Mucosa of rectum (tissue), 2 donors: ENCODE data around the gene ZCCHC3.

Experiments
- H3K27ac ChIP-seq, 2 donors: one replicate each; pipeline ENCODE4 v1.7.0; 2013; ENCODE audit warnings: inconsistent platforms in 2 of 2, low read depth in 2 of 2, low read length in 2 of 2
- H3K27me3 ChIP-seq, 2 donors: one replicate each; pipeline ENCODE4 v1.7.0; 2013; ENCODE audit warnings: low read length in 2 of 2; ENCODE audit not compliant: control insufficient read depth in 2 of 2, insufficient read depth in 2 of 2
- H3K36me3 ChIP-seq, 2 donors: one replicate each; pipeline ENCODE4 v1.7.0; 2013; ENCODE audit warnings: low read length in 2 of 2; ENCODE audit not compliant: control insufficient read depth in 2 of 2, insufficient read depth in 2 of 2
- H3K4me1 ChIP-seq, 2 donors: one replicate each; pipeline ENCODE4 v1.7.0; 2013; ENCODE audit warnings: low read length in 2 of 2, mild to moderate bottlenecking in 1 of 2; ENCODE audit not compliant: control insufficient read depth in 2 of 2, insufficient read depth in 2 of 2
- H3K4me3 ChIP-seq, 2 donors: one replicate each; pipeline ENCODE4 v1.7.0; 2013; ENCODE audit warnings: low read length in 2 of 2
- H3K9ac ChIP-seq, 2 donors: one replicate each; pipeline ENCODE4 v1.7.0; 2013; ENCODE audit warnings: low read length in 2 of 2, low read depth in 1 of 2, mild to moderate bottlenecking in 1 of 2
- H3K9me3 ChIP-seq, 2 donors: one replicate each; pipeline ENCODE4 v1.7.0; 2013; ENCODE audit warnings: low read length in 2 of 2; ENCODE audit not compliant: control insufficient read depth in 2 of 2
- donor health status: healthy.
- donor health status: Normal muscosa, but diverticular disease.

Gene ZCCHC3

GRCh38 chr20:298776-299391, 1.5 kb downstream of the ZCCHC3 start:
- Histone ChIP-seq H3K9me3 (no peaks in the 10 kb centered on the region), H3K9ac (peak overlapping the region; percentile 89 to 95), H3K4me1 (peaks cover 15% of the 10 kb centered on the region in 2 donors), H3K27ac (peak overlapping the region; percentile 97), H3K27me3 (no peaks in the 10 kb centered on the region), H3K4me3 (peak overlapping the region; percentile 91 to 92), H3K36me3 (no peaks in the 10 kb centered on the region)

GRCh38 chr20:300345-300990, 3.1 kb downstream of the ZCCHC3 start:
- Histone ChIP-seq H3K4me3 (peak overlapping the region in 1 of 2 donors; percentile 91), H3K27me3 (no peaks in the 10 kb centered on the region), H3K9ac (no peak overlapping the region), H3K4me1 (peaks cover 15% of the 10 kb centered on the region in 2 donors), H3K9me3 (no peaks in the 10 kb centered on the region), H3K27ac (no peak overlapping the region), H3K36me3 (no peaks in the 10 kb centered on the region)

DNA sequence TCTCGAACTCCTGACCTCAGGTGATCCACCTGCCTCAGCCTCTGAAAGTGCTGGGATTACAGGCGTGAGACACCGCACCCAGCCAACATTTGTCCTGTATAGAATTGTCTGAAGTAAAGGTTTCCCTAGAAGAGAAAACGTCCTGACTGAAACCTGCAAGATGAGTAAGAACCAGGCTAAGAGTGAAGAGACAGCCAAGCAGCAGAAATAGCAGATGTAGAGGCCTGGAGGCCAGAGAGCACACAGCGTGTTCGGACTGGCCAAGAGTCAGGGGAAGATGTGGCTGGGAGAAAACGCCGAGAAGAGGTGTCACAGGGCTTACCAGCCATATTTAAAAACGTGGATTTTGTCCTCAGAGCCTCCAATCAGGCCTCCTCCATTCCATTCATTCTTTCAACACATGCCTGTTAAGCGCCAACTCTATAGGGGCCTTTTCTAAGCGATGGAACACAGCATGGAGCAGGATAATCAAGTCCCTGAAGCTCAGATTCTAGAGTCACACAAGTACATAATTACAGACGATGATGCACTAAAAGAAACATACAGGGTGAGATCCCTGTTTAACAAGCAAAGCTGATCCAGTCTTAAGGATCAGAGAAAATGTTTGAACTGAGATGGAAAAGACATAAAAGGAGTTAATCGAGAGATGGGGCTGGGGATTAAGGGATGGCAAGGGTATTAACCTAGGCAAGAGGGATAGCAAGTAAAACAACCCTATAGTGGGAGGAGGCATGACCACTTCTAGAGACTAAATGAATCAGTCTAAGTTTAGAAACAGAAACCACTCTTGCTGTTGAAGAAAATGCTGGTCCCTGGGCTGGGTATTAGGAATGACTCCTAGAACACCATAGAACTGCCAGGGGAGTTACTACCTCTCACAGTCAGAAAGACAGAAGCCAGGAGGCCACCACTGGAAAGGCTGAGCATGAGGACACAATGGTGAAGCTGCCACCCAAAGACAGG, 4.8 kb downstream of the ZCCHC3 start:
- H3K36me3 ChIP-seq = no peaks in the 10 kb centered on the region
- no peak overlapping the region for H3K9ac ChIP-seq
- H3K27ac ChIP-seq = no peak overlapping the region
- peaks cover 15% of the 10 kb centered on the region in 2 donors for H3K4me1 ChIP-seq
- H3K27me3 ChIP-seq = no peaks in the 10 kb centered on the region
- H3K4me3 ChIP-seq = no peak overlapping the region
- no peaks in the 10 kb centered on the region for H3K9me3 ChIP-seq

DNA sequence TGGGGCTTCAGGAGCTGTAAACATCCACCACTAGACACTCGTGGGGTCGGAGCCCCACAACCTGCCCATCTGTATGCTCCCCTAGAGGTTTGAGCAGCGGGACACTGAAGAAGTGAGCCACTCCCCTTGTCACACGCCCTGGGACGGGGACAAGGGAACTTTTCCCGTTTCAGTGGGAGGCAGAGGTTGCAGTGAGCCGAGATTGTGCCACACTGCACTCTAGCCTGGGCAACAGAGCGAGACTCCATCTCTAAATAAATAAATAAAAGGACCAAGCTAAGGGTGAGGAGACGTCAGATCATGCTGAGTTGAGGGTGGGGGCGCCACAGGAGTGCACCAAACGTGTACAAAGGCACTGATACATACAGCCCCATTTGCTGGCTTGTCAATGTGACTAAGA, 8.4 kb downstream of the ZCCHC3 start:
- Histone ChIP-seq H3K4me1 (peaks cover 0 to 4% of the 10 kb centered on the region in 2 donors), H3K4me3 (no peak overlapping the region), H3K27me3 (no peaks in the 10 kb centered on the region), H3K36me3 (no peaks in the 10 kb centered on the region), H3K9me3 (no peaks in the 10 kb centered on the region), H3K27ac (no peak overlapping the region), H3K9ac (no peak overlapping the region)

GRCh38 chr20:308427-309038, 11.2 kb downstream of the ZCCHC3 start:
- no peaks in the 10 kb centered on the region for H3K36me3 ChIP-seq
- H3K27me3 ChIP-seq = no peaks in the 10 kb centered on the region
- H3K4me1 ChIP-seq = peaks cover 0 to 4% of the 10 kb centered on the region in 2 donors
- H3K4me3 ChIP-seq = no peak overlapping the region
- no peak overlapping the region for H3K27ac ChIP-seq
- no peak overlapping the region for H3K9ac ChIP-seq
- H3K9me3 ChIP-seq = no peaks in the 10 kb centered on the region

- H3K9me3 ChIP-seq = no peaks in the 10 kb centered on the region
- H3K27me3 ChIP-seq = no peaks in the 10 kb centered on the region
- no peak overlapping the region for H3K9ac ChIP-seq
- H3K4me3 ChIP-seq = peak overlapping the region; percentile 45 to 48
- H3K36me3 ChIP-seq = no peaks in the 10 kb centered on the region
- H3K4me1 ChIP-seq = peaks cover 0 to 4% of the 10 kb centered on the region in 2 donors
- H3K27ac ChIP-seq = peak overlapping the region; percentile 66 to 68
Measured at GRCh38 chr20:309306-309840, 12.0 kb downstream of the ZCCHC3 start.

DNA sequence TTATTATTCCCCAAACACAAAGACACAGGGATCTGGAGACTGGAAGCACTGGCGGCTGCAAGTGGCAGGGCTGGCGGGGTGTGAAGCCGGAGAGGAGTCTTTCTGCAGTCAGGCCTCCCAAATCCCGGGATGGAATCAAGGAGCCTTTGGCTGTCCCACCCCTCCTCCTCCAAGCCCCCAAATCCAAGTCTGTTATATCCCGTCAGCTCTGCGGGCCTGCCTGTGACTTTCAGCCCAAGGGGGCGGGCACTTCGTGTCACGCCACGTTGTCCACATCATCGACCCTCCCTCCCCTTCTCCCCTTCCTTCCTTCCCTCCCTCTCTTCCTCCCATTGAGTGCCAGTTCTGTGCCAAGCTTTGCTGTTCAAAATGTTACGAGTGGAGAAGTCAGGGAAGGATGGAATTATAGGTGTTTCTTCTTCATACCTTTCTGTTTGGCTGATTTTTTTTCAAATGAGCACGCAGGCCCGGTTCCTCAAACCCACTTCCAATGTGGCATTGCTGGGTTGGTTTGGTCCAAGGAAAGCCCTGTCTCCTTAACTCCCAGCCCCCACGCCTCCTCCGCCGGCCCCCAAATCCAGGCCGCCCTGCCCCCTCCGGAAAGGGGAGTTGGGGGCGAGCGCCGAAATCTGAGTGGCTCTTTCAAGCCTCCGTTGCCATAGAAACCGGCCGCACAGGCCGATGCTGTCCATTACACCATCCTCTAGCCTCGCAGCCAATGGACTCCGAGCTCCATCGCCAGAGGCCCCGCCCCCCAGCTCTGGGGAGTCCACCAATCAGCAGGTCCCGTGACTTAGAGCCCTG, 12.7 kb downstream of the ZCCHC3 start:
- Histone ChIP-seq H3K4me1 (peaks cover 0 to 4% of the 10 kb centered on the region in 2 donors), H3K27me3 (no peaks in the 10 kb centered on the region), H3K27ac (peak overlapping the region; percentile 66 to 68), H3K36me3 (no peaks in the 10 kb centered on the region), H3K4me3 (peak overlapping the region; percentile 45 to 48), H3K9ac (peak overlapping the region in 1 of 2 donors; percentile 43), H3K9me3 (no peaks in the 10 kb centered on the region)

DNA sequence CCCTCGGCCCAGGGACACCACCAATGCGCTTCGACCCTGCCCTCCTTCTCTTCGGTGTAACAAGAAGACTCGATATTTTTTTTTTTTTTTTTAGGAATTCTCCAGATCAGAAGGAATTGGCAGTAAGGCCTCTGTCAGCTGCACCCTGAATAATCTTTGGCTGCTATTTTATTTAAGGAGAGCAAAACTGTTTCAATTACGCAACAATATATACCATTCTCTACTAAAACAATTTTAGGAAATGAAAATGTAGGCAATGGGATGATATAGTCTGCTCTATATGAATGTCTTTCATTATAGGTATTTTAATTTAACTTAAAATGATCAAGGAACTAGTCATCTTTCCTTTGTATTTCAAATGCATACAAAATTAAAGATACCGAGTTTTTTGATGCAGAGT, 13.3 kb downstream of the ZCCHC3 start:
- H3K4me3 ChIP-seq = peak overlapping the region in 1 of 2 donors; percentile 45

GRCh38 chr20:311609-312008, 14.2 kb downstream of the ZCCHC3 start:
- Histone ChIP-seq H3K9ac (no peak overlapping the region), H3K9me3 (no peaks in the 10 kb centered on the region), H3K27me3 (no peaks in the 10 kb centered on the region), H3K4me1 (peaks cover 0 to 4% of the 10 kb centered on the region in 2 donors), H3K4me3 (no peak overlapping the region), H3K27ac (no peak overlapping the region), H3K36me3 (no peaks in the 10 kb centered on the region)

More for the DNA sequence above, 13.3 kb downstream of the ZCCHC3 start:
- peaks cover 0 to 4% of the 10 kb centered on the region in 2 donors for H3K4me1 ChIP-seq
- no peak overlapping the region for H3K9ac ChIP-seq
- no peaks in the 10 kb centered on the region for H3K36me3 ChIP-seq
- H3K27ac ChIP-seq = no peak overlapping the region
- H3K9me3 ChIP-seq = no peaks in the 10 kb centered on the region
- H3K27me3 ChIP-seq = no peaks in the 10 kb centered on the region
